ENCODE data around the gene USP19.

The USP19 gene

DNA sequence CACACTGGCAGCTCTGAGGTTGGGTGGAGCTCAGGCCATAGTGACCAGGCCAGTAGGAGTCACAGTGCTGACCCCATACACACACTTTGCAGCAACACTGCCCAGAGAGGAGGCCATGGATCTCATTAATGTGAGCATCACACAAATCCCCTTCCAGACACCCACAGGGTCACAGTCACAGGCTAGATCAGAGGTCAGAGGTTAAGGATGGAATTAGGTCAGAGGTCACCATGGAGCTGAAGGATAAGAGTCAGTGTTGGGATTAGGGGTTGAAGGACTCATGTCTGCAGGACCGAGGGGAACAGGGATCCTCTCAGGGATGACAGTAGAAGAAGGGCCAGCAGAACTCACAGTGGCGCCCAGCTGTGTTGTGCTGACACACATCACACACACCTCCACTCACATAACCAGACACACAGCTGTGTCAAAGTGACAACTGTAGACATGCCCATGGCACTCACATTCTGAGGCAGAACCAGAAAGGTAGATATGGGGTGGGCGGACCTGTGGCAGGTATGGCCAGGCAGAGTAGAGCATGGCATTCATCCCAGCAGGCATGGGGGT lies 32.8 kb upstream of the USP19 start:
- no peak for DNase-seq (ENCODE audit: low spot score)
- in situ Hi-C loops (cut with MboI; ENCODE audit: low sequenced_read_pairs, unreplicated experiment): loop anchor here (25.0 kb wide), 1 partner anchor 284 kb away; the partner anchor contains the start of gene NICN1
- TF ChIP-seq, protein P1, sequence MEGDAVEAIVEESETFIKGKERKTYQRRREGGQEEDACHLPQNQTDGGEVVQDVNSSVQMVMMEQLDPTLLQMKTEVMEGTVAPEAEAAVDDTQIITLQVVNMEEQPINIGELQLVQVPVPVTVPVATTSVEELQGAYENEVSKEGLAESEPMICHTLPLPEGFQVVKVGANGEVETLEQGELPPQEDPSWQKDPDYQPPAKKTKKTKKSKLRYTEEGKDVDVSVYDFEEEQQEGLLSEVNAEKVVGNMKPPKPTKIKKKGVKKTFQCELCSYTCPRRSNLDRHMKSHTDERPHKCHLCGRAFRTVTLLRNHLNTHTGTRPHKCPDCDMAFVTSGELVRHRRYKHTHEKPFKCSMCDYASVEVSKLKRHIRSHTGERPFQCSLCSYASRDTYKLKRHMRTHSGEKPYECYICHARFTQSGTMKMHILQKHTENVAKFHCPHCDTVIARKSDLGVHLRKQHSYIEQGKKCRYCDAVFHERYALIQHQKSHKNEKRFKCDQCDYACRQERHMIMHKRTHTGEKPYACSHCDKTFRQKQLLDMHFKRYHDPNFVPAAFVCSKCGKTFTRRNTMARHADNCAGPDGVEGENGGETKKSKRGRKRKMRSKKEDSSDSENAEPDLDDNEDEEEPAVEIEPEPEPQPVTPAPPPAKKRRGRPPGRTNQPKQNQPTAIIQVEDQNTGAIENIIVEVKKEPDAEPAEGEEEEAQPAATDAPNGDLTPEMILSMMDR (IDR thresholded peaks at IDR 0.05; ENCODE audit: borderline replicate concordance, control extremely low read depth, extremely low read depth, insufficient read depth, missing control alignments): no peak

- in situ Hi-C loops (cut with MboI; ENCODE audit: low sequenced_read_pairs, unreplicated experiment): loop anchor here (25.0 kb wide), 1 partner anchor 286 kb away; the partner anchor contains the start of gene NICN1
- TF ChIP-seq, protein P1 (IDR thresholded peaks at IDR 0.05; ENCODE audit: borderline replicate concordance, control extremely low read depth, extremely low read depth, insufficient read depth, missing control alignments): no peak
- DNase-seq (ENCODE audit: low spot score): no peak
Measured at GRCh38 chr3:49151610-49152009, 31.0 kb upstream of the USP19 start.

DNA sequence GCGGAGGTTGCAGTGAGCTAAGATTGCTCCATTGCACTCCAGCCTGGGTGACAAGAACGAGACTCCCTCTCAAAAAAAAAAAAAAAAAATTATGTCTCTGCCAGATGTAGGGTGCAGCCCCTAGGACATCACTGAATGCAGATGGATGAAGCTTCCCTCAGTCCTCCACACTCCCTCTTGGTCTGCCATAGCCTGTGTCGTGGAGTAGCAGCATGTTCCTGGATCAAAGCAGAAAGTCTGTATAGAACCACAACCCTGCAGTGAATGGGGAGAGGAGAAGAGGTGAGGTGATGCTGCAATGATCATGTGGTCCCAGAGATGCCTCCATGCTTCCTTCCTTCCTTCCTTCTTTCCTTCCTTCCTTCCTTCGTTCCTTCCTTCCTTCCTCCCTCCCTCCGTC lies 27.5 kb upstream of the USP19 start:
- TF ChIP-seq, protein P1 (IDR thresholded peaks at IDR 0.05; ENCODE audit: borderline replicate concordance, control extremely low read depth, extremely low read depth, insufficient read depth, missing control alignments): no peak
- no peak for DNase-seq (ENCODE audit: low spot score)
- in situ Hi-C loops (cut with MboI; ENCODE audit: low sequenced_read_pairs, unreplicated experiment): no loop called here

- in situ Hi-C loops (cut with MboI; ENCODE audit: low sequenced_read_pairs, unreplicated experiment): no loop called here
- TF ChIP-seq, protein P1 (IDR thresholded peaks at IDR 0.05; ENCODE audit: borderline replicate concordance, control extremely low read depth, extremely low read depth, insufficient read depth, missing control alignments): no peak
- no peak for DNase-seq (ENCODE audit: low spot score)
Measured at GRCh38 chr3:49140080-49140479, 19.5 kb upstream of the USP19 start.

DNA sequence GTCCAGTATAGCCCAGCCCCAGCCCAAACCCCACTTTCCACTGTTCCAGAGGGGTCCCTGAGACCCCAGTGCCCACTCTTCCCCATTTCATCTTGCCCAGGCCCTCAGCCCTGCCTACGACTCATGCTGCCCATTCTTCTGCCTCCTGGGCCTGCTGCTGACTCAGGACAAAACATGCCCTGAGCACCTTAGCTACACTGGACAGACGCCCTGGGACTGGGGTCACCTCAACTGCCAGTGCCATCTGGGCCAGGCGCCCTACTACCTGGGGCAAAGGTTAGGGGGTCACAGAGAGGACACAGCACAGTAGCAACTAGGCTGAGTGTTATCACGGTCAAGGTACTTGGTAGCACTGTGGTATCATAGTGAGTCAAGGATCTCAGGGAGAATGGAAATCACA lies 14.9 kb upstream of the USP19 start:
- TF ChIP-seq, protein P1 (IDR thresholded peaks at IDR 0.05; ENCODE audit: borderline replicate concordance, control extremely low read depth, extremely low read depth, insufficient read depth, missing control alignments): no peak
- DNase-seq (ENCODE audit: low spot score): no peak
- in situ Hi-C loops (cut with MboI; ENCODE audit: low sequenced_read_pairs, unreplicated experiment): no loop called here

DNA sequence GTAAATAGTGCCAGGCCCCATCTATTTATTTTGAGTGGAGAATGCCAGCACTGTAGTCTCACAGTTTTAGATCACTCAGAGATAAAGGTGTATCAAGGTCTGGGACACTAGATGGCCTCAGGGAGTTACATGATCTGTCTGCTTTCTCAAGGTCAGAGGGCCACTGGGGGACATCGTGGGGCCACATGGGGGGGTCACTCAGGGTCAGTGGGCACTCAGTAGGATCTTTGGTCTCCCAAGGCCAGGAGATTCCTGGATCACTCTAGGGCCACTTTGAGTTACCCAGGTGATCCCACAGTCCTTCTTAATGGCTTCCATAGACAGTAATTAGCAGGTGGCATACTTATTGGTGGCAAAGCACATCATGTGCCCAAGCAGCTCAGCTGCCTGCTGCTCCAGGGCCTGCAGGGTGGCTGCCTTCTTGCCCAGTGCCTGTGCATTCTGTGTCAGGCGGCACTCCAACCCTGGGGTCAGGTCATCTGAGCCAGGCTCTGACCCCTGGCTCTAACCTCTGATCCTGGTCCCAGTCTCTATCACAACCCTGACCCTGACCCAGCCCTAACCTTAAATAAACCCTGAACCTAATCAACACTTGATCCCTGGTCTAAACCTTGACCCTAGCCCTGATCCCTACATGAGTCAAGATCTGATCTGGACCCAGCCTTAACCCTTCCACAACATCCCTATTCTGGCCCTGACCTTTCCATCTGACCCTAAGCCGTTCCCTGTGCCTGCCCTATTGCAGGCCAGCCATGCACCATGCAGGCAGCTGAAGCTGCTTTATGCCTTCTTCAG lies 14.0 kb upstream of the USP19 start:
- no peak for DNase-seq (ENCODE audit: low spot score)
- TF ChIP-seq, protein P1 (IDR thresholded peaks at IDR 0.05; ENCODE audit: borderline replicate concordance, control extremely low read depth, extremely low read depth, insufficient read depth, missing control alignments): no peak
- in situ Hi-C loops (cut with MboI; ENCODE audit: low sequenced_read_pairs, unreplicated experiment): no loop called here

Measured in GM13976 (cell line).